PC-9 (cell line): Measurements from ENCODE around the gene NOX3.

ENCODE experiments used
- EZH2 ChIP-seq: fragments of 200-600 bp; sonication (generic); IDR thresholded peaks from 2 replicates; pipeline ENCODE4 v1.8.0; 2017; ENCODE audit warnings: antibody characterized with exemption, low read depth
- TF ChIP-seq, protein P1 (sequence below): fragments of 200-600 bp; sonication (generic); conservative IDR thresholded peaks from 2 replicates; pipeline ENCODE4 v1.6.1; 2017; ENCODE audit warnings: mixed run types, antibody characterized with exemption, mild to moderate bottlenecking, moderate library complexity

- TF ChIP-seq, protein P1, sequence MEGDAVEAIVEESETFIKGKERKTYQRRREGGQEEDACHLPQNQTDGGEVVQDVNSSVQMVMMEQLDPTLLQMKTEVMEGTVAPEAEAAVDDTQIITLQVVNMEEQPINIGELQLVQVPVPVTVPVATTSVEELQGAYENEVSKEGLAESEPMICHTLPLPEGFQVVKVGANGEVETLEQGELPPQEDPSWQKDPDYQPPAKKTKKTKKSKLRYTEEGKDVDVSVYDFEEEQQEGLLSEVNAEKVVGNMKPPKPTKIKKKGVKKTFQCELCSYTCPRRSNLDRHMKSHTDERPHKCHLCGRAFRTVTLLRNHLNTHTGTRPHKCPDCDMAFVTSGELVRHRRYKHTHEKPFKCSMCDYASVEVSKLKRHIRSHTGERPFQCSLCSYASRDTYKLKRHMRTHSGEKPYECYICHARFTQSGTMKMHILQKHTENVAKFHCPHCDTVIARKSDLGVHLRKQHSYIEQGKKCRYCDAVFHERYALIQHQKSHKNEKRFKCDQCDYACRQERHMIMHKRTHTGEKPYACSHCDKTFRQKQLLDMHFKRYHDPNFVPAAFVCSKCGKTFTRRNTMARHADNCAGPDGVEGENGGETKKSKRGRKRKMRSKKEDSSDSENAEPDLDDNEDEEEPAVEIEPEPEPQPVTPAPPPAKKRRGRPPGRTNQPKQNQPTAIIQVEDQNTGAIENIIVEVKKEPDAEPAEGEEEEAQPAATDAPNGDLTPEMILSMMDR: no peak
- no peak for TF ChIP-seq EZH2
Observed at GRCh38 chr6:155493026-155493693, 37.5 kb upstream of the NOX3 start.
